MCF 10A (cell line): ENCODE data around the gene ZC3H10. TPM values are rescaled to one million over a fixed set of nuclear protein-coding genes. Genes with fewer than 3 reads are reported as not detected.
A peak's percentile ranks its signal among the peaks of the same experiment; 100 is the strongest.

Source experiments
- BruUV-seq: library from RNA; stranded (reverse); fragments of 400-500 nt; replicated peaks from 2 replicates; lab custom pipeline; 2021; lab: Mats Ljungman, UMichigan
- CTCF ChIA-PET: fragments of 300-600 bp; sonication (Branson Sonifier 250); formaldehyde crosslinking; extraction: SDS; loops from one replicate; lab custom pipeline; 2021; ENCODE audit warnings: antibody characterized with exemption, inconsistent platforms; lab: Yijun Ruan, JAX
- POLR2A ChIA-PET: fragments of 300-600, 350-650 bp; sonication (Branson Sonifier 250); formaldehyde crosslinking; extraction: SDS; loops from one replicate; lab custom pipeline; 2020; ENCODE audit warnings: antibody characterized with exemption, inconsistent platforms; lab: Yijun Ruan, JAX
- DNase-seq: peaks from one replicate; pipeline ENCODE4 v3.0.0-alpha.2; 2018; ENCODE audit not compliant: unreplicated experiment
- H3K27ac Mint-ChIP-seq: one replicate; pipeline ENCODE4 v1.8.0; 2022; ENCODE audit warnings: mild to moderate bottlenecking, low read depth, mixed read lengths; ENCODE audit not compliant: unreplicated experiment
- H3K27me3 Mint-ChIP-seq: one replicate; pipeline ENCODE4 v1.8.0; 2022; ENCODE audit warnings: mixed read lengths; ENCODE audit not compliant: insufficient read depth, unreplicated experiment
- H3K36me3 Mint-ChIP-seq: one replicate; pipeline ENCODE4 v1.8.0; 2022; ENCODE audit warnings: mild to moderate bottlenecking, moderate library complexity, mixed read lengths; ENCODE audit not compliant: insufficient read depth, unreplicated experiment
- H3K4me1 Mint-ChIP-seq: one replicate; pipeline ENCODE4 v1.8.0; 2022; ENCODE audit warnings: mixed read lengths; ENCODE audit not compliant: insufficient read depth, unreplicated experiment
- H3K4me3 Mint-ChIP-seq: one replicate; pipeline ENCODE4 v1.8.0; 2022; ENCODE audit warnings: mild to moderate bottlenecking, moderate library complexity, mixed read lengths; ENCODE audit not compliant: unreplicated experiment
- H3K9me3 Mint-ChIP-seq: one replicate; pipeline ENCODE4 v1.8.0; 2022; ENCODE audit warnings: mixed read lengths; ENCODE audit not compliant: unreplicated experiment
- CTCF ChIP-seq: fragments of 200-600 bp; IDR thresholded peaks from one replicate; pipeline ENCODE4 v1.8.0; 2022; ENCODE audit warnings: antibody characterized with exemption, mild to moderate bottlenecking; ENCODE audit not compliant: unreplicated experiment
- intact Hi-C: fragments of 100-400 bp; cut with micrococcal nuclease; formaldehyde crosslinking; loops from 2 replicates; pipeline ENCODE4 v1.14.1; 2022
- total RNA-seq: library from RNA; stranded (reverse); gene quantifications from 2 replicates; pipeline ENCODE4 v1.2.3, GENCODE V29; 2022

Gene ZC3H10
- total RNA-seq, 1 experiment from 2014 or later, result 2.8 TPM

GRCh38 chr12:56150563-56150962 is 32.5 kb downstream of the ZC3H10 start:
- no peak for TF ChIP-seq CTCF
- BruUV-seq, result no TSS peak
- DNase-seq, result peak; percentile 40
- Mint-ChIP-seq H3K27ac (no peak overlapping the region), H3K4me1 (peaks cover 24% of the 10 kb centered on the region), H3K4me3 (peak overlapping the region; percentile 75), H3K9me3 (no peaks in the 10 kb centered on the region), H3K27me3 (no peaks in the 10 kb centered on the region), H3K36me3 (peaks cover 13% of the 10 kb centered on the region)
- ChIA-PET CTCF (interaction anchor here (0.6 to 3.3 kb wide), 4 partner anchors 32 to 104 kb away, joined by 3 to 19 read pairs (median 4); partner anchors contain the start of gene ZC3H10), POLR2A (interaction anchor here (0.6 to 3.0 kb wide), 5 partner anchors 8 to 467 kb away, joined by 3 to 28 read pairs (median 7); partner anchors contain the start of genes ESYT1, MYL6 and ZC3H10)
- intact Hi-C loops, result loop anchor here (2.0 to 5.0 kb wide), 2 partner anchors 22 to 33 kb away; partner anchors contain the start of genes ESYT1, RPL41 and ZC3H10

DNA sequence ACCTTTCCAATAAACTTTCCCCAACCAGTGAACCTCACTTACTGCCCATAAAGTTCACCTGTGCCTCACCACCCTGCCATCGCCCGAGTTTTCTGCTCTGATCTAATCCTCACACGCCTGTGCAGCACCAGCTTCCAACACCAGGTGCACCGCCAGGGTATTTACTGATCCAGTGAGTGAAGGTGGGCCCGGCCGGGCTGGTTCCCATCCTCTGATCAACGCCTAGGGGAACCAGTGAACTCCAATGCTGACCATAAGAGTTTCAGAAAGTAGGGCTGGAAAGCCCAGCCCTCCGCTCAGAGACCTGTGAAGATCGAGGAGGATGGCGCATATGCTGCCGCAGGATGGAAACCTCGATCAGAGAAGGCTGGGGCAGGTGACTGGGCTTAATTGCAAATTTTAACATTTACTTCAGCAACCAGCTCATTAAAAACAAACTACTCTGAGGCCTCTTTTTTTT is 33.6 kb downstream of the ZC3H10 start:
- CTCF ChIA-PET, result interaction anchor here (0.7 to 1.3 kb wide), 5 partner anchors 10 to 414 kb away, joined by 3 to 5 read pairs (median 3); no protein-coding TSS in a partner anchor
- Mint-ChIP-seq H3K9me3 (no peaks in the 10 kb centered on the region), H3K27me3 (no peaks in the 10 kb centered on the region), H3K4me1 (peaks cover 21% of the 10 kb centered on the region), H3K4me3 (peak overlapping the region; percentile 75), H3K27ac (peak overlapping the region; percentile 62), H3K36me3 (peaks cover 16% of the 10 kb centered on the region)
- peak; percentile 69 for DNase-seq
- intact Hi-C loops, result loop anchor here (2.0 to 5.0 kb wide), 2 partner anchors 23 to 34 kb away; partner anchors contain the start of genes ESYT1, RPL41 and ZC3H10
- TF ChIP-seq CTCF, result no peak
- POLR2A ChIA-PET, result interaction anchor here (0.5 to 3.0 kb wide), 13 partner anchors 9 to 208 kb away, joined by 3 to 39 read pairs (median 5); partner anchors contain the start of genes ESYT1, SMARCC2, STAT2 and ZC3H10
- BruUV-seq, result TSS peak; percentile 85

DNA sequence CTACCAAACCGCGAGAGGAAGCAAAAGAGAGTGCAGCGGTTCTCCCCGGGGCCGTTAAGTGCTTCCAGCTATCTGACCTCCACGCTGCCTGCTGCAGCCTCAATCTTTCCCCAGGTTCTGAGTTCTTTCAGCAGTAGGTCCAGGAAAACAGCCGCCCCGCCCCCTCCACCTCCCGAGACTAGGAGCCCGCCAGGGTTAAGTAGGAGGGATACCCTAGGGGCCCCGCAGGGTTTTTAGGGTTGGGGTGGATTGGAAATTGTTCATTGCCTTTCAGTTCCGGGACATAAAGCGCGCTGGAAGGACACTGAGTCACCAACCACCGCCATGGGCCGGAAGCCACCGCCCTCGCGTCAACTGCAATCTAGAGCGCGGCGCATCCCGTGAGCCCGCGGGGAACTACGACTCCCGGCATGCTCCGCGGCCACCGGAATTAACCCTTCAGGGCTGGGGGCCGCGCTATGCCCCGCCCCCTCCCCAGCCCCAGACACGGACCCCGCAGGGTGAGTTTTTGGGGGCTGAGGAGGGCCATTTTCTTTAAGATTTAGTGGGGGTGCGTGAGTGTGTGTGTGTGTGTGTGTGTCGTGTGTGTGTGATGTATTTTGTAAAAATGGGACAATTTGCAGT is 34.2 kb downstream of the ZC3H10 start, which contains the start of gene MYL6B:
Gene MYL6B (plus strand): TSS at position 456 of the 624 bp plus-strand sequence. CDS start 1,332 bp downstream, outside the sequence.
- H3K4me3 Mint-ChIP-seq, result peak within 1 kb of the TSS; percentile 75
- CTCF ChIA-PET, result interaction anchor here (0.7 to 1.3 kb wide), 5 partner anchors 10 to 415 kb away, joined by 3 to 5 read pairs (median 3); no protein-coding TSS in a partner anchor
- TF ChIP-seq CTCF, result no peak

More for the DNA sequence above, 34.2 kb downstream of the ZC3H10 start, which contains the start of gene MYL6B:
- Mint-ChIP-seq H3K4me1 (peaks cover 18% of the 10 kb centered on the region), H3K36me3 (peaks cover 16% of the 10 kb centered on the region), H3K9me3 (no peaks in the 10 kb centered on the region), H3K27me3 (no peaks in the 10 kb centered on the region), H3K27ac (peak within 1 kb of the TSS; percentile 62)
- POLR2A ChIA-PET, result interaction anchor here (0.5 to 3.0 kb wide), 13 partner anchors 10 to 208 kb away, joined by 3 to 39 read pairs (median 5); partner anchors contain the start of genes ESYT1, SMARCC2, STAT2 and ZC3H10
- no TSS peak for BruUV-seq
- peak; percentile 93 for DNase-seq
- intact Hi-C loops, result loop anchor here (5.0 kb wide), 1 partner anchor 35 kb away; the partner anchor contains the start of genes RPL41 and ZC3H10
